Smooth muscle cell of the brain vasculature (primary cell): Measurements from ENCODE around the gene SLC46A3.
"Not testable (repeated sequence)": the region's sequence is repeated elsewhere in the genome, so short reads cannot be mapped to it uniquely, and the experiment has no call there.

Experiments used
- DNase-seq: peaks from one replicate; pipeline ENCODE4 v3.0.0-alpha.2; 2012; ENCODE audit warnings: low read depth, low spot score

SLC46A3 gene

GRCh38 chr13:28730762-28731161, 12.0 kb upstream of the SLC46A3 start:
- DNase-seq: no peak

GRCh38 chr13:28729541-28729940, 10.8 kb upstream of the SLC46A3 start:
- no peak for DNase-seq

- no peak for DNase-seq
Observed at GRCh38 chr13:28728642-28729041, 9.9 kb upstream of the SLC46A3 start.

GRCh38 chr13:28725046-28725610, 6.4 kb upstream of the SLC46A3 start:
- DNase-seq: no peak

- no peak for DNase-seq
Observed at GRCh38 chr13:28723806-28724205, 5.0 kb upstream of the SLC46A3 start.

GRCh38 chr13:28719227-28720055, 671 bp upstream of the SLC46A3 start:
- DNase-seq: no peak

GRCh38 chr13:28718196-28718542, 601 bp downstream of the SLC46A3 start:
- no peak for DNase-seq

GRCh38 chr13:28717170-28717569, 1.6 kb downstream of the SLC46A3 start:
- DNase-seq: no peak

GRCh38 chr13:28716511-28716910, 2.3 kb downstream of the SLC46A3 start:
- no peak for DNase-seq

- DNase-seq: no peak
Observed at GRCh38 chr13:28714651-28715050, 4.1 kb downstream of the SLC46A3 start.

GRCh38 chr13:28710161-28710560, 8.6 kb downstream of the SLC46A3 start:
- no peak for DNase-seq

- DNase-seq: no peak
Observed at GRCh38 chr13:28707629-28708427, 10.9 kb downstream of the SLC46A3 start.

GRCh38 chr13:28705461-28706083, 13.2 kb downstream of the SLC46A3 start:
- DNase-seq: no peak

GRCh38 chr13:28704919-28705318, 13.9 kb downstream of the SLC46A3 start:
- DNase-seq: no peak

- no peak for DNase-seq
Observed at GRCh38 chr13:28704282-28704681, 14.5 kb downstream of the SLC46A3 start.

GRCh38 chr13:28699246-28699645, 19.5 kb downstream of the SLC46A3 start:
- no peak for DNase-seq

- DNase-seq: no peak
Observed at GRCh38 chr13:28697441-28697840, 21.3 kb downstream of the SLC46A3 start.

- not testable (repeated sequence) for DNase-seq
Observed at GRCh38 chr13:28693605-28694491, 24.9 kb downstream of the SLC46A3 start.

- no peak for DNase-seq
Observed at GRCh38 chr13:28685892-28686291, 32.9 kb downstream of the SLC46A3 start.

GRCh38 chr13:28685114-28685513, 33.7 kb downstream of the SLC46A3 start:
- no peak for DNase-seq

GRCh38 chr13:28684257-28684656, 34.5 kb downstream of the SLC46A3 start:
- no peak for DNase-seq
